Activated CD8-positive, alpha-beta T cell treated with anti-CD3 and anti-CD28 coated beads for 36 hours (primary cell): ENCODE results near the gene THOC2. TPM values are rescaled to one million over a fixed set of nuclear protein-coding genes. Genes with fewer than 3 reads are reported as not detected.
"Not testable (repeated sequence)": the region's sequence is repeated elsewhere in the genome, so short reads cannot be mapped to it uniquely, and the experiment has no call there.

Experiments used
- ATAC-seq: fragments of 200-7000 bp; cut with Tn5 transposase; one replicate; pipeline ENCODE4 v1.10.0; 2021; ENCODE audit warnings: mild to moderate bottlenecking, moderate library complexity
- CTCF ChIA-PET: fragments of 350-600 bp; sonication (Branson Sonifier 250); formaldehyde crosslinking; loops from one replicate; lab custom pipeline; 2021; ENCODE audit warnings: antibody characterized with exemption; lab: Charles Lee
- POLR2A ChIA-PET: fragments of 350-600 bp; sonication (Branson Sonifier 250); formaldehyde crosslinking; loops from one replicate; lab custom pipeline; 2021; ENCODE audit warnings: antibody characterized with exemption; lab: Charles Lee
- DNase-seq: peaks from one replicate; pipeline ENCODE4 v3.0.0-alpha.2; 2020
- H3K27ac Mint-ChIP-seq: one replicate; pipeline ENCODE4 v1.8.0; 2021; ENCODE audit warnings: mild to moderate bottlenecking, mixed read lengths
- H3K27me3 Mint-ChIP-seq: one replicate; pipeline ENCODE4 v1.8.0; 2021; ENCODE audit warnings: mixed read lengths
- H3K36me3 Mint-ChIP-seq: one replicate; pipeline ENCODE4 v1.8.0; 2021; ENCODE audit warnings: low read depth, mixed read lengths
- H3K4me1 Mint-ChIP-seq: one replicate; pipeline ENCODE4 v1.8.0; 2021; ENCODE audit warnings: low read depth, mixed read lengths
- H3K4me3 Mint-ChIP-seq: one replicate; pipeline ENCODE4 v1.8.0; 2021; ENCODE audit warnings: mild to moderate bottlenecking, moderate library complexity, mixed read lengths
- H3K9me3 Mint-ChIP-seq: one replicate; pipeline ENCODE4 v1.8.0; 2021; ENCODE audit warnings: mixed read lengths
- intact Hi-C: fragments of 100-400 bp; cut with micrococcal nuclease; formaldehyde crosslinking; loops from one replicate; pipeline ENCODE4 v1.10.0; 2022
- total RNA-seq, 2 experiments: library from RNA; stranded (reverse); gene quantifications; one replicate each; pipeline ENCODE4 v1.2.3, GENCODE V29; 2021
- TF ChIP-seq, protein P1 (sequence below): fragments of 200-600 bp; IDR thresholded peaks from one replicate; pipeline ENCODE4 v1.8.0; 2022; ENCODE audit warnings: antibody characterized with exemption, mild to moderate bottlenecking

The THOC2 gene
- total RNA-seq = 10 to 100 TPM; 72.3 to 83.6 TPM

- Mint-ChIP-seq H3K4me3 (peak within 1 kb of the TSS; percentile 92), H3K27ac (peak within 1 kb of the TSS; percentile 95), H3K27me3 (no peaks in the 10 kb centered on the region), H3K4me1 (peaks cover 21% of the 10 kb centered on the region), H3K9me3 (no peaks in the 10 kb centered on the region), H3K36me3 (peaks cover 9% of the 10 kb centered on the region)
- TF ChIP-seq, protein P1, sequence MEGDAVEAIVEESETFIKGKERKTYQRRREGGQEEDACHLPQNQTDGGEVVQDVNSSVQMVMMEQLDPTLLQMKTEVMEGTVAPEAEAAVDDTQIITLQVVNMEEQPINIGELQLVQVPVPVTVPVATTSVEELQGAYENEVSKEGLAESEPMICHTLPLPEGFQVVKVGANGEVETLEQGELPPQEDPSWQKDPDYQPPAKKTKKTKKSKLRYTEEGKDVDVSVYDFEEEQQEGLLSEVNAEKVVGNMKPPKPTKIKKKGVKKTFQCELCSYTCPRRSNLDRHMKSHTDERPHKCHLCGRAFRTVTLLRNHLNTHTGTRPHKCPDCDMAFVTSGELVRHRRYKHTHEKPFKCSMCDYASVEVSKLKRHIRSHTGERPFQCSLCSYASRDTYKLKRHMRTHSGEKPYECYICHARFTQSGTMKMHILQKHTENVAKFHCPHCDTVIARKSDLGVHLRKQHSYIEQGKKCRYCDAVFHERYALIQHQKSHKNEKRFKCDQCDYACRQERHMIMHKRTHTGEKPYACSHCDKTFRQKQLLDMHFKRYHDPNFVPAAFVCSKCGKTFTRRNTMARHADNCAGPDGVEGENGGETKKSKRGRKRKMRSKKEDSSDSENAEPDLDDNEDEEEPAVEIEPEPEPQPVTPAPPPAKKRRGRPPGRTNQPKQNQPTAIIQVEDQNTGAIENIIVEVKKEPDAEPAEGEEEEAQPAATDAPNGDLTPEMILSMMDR = no peak
- CTCF ChIA-PET = interaction anchor here (1.5 kb wide), 1 partner anchor 45 kb away, joined by 3 read pairs; no protein-coding TSS in a partner anchor
- POLR2A ChIA-PET = interaction anchor here (0.5 kb wide), 1 partner anchor 1343 kb away, joined by 3 read pairs; no protein-coding TSS in a partner anchor
- DNase-seq (peak; percentile 83), ATAC-seq (peak; percentile 85)
- intact Hi-C loops = no loop called here
Observed at GRCh38 chrX:123732670-123733363, at the start of gene THOC2. Gene THOC2, minus strand, starts transcription at chrX:123733052. Its CDS starts 30 bp downstream, at chrX:123733022.

DNA sequence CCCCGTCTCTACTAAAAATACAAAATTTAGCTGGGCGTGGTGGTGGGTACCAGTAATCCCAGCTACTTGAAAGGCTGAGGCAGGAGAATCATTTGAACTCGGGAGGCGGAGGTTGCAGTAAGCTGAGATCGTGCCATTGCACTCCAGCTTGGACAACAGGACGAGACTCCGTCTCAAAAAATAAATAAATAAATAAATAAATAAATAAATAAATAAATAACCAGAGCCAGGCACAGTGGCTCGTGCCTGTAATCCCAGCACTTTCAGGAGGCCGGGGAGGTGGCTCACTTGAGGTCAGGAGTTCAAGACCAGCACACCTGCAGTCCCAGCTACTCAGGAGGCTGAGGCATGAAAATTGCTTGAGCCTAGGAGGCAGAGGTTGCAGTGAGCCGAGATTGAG lies 48.9 kb upstream of the THOC2 start:
- H3K9me3 Mint-ChIP-seq, H3K27ac Mint-ChIP-seq, H3K4me1 Mint-ChIP-seq, DNase-seq, CTCF ChIA-PET, H3K36me3 Mint-ChIP-seq, H3K27me3 Mint-ChIP-seq, H3K4me3 Mint-ChIP-seq, intact Hi-C loops, POLR2A ChIA-PET, ATAC-seq: not testable (repeated sequence)

GRCh38 chrX:123779908-123780396 lies 47.1 kb upstream of the THOC2 start:
- ChIA-PET CTCF (no interaction called here), POLR2A (no interaction called here)
- Mint-ChIP-seq H3K27ac (no peak overlapping the region), H3K4me1 (peaks cover 3% of the 10 kb centered on the region), H3K9me3 (no peaks in the 10 kb centered on the region), H3K27me3 (no peaks in the 10 kb centered on the region), H3K4me3 (no peak overlapping the region), H3K36me3 (no peaks in the 10 kb centered on the region)
- TF ChIP-seq, protein P1 = no peak
- DNase-seq (no peak), ATAC-seq (no peak)
- intact Hi-C loops = no loop called here

DNA sequence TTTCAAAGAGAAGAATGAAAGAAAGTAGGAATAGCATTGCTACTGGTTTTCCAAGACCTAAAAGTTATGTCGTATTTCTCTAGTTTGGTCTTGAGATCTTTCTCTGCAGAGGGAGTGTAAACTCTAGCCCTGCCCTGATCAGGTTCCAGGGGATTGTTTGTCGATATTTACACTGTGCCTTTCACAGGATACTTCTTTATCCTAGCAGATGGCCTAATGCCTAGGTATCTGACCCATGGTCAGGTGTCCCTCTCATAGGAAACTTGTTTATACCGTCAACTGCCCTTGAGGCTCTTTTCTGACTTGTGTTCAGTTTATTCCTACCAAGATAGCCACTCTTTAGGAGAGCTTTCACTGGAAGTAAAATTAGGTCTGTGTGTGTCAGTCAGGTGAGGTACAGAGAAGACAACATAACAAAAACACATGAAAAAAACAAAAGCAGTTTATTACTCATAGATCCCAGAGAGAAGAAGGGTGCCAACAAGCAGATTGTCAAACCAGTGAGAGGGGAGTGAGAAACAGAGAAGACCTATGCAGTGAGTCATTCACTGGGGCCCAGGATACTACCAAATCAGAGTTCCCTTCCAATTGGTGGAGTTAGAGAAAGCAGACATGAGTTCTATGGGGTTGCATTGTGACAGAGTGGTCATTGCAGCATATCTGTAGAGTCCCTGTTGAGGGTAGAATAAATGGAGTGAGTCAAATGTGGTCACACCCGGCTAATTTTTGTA lies 40.6 kb upstream of the THOC2 start:
- no peak overlapping the region for H3K4me3 Mint-ChIP-seq
- ATAC-seq (peak; percentile 17), DNase-seq (no peak)
- H3K9me3 Mint-ChIP-seq = no peaks in the 10 kb centered on the region
- ChIA-PET CTCF (no interaction called here), POLR2A (no interaction called here)
- no peaks in the 10 kb centered on the region for H3K36me3 Mint-ChIP-seq
- intact Hi-C loops = no loop called here
- TF ChIP-seq, protein P1 = no peak
- H3K27ac Mint-ChIP-seq = no peak overlapping the region
- no peaks in the 10 kb centered on the region for H3K4me1 Mint-ChIP-seq
- H3K27me3 Mint-ChIP-seq = peaks cover 1% of the 10 kb centered on the region

DNA sequence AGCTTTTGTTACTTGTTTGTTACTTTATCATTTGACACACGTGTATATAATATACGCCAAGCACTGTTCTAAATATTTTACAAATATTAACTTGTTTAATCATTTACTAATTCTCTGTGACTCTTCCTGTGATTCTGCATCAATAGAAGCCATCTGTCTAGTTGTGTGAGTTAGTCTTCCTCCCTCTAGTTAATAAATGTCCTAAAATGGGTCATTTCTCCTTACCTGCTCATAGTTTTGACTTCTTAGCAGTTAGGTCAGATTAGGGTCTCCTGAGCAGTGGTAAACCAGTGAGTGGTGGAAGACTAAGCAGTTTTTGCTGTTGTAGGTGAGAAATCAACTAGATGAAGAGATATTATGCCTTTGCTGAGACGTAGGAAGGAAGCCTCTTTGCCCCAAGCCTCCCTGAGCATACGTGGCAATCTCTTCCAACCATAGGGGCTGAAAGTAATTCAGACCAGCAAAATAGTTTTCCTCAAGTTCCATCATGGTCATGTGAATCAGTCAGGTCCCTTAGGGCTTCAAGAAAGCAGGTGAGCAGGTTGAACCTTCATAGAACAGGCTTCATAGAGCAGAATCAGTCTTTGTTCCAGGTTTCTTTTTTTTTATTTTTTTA lies 38.7 kb upstream of the THOC2 start:
- Mint-ChIP-seq H3K4me3 (no peak overlapping the region), H3K4me1 (no peaks in the 10 kb centered on the region), H3K36me3 (no peaks in the 10 kb centered on the region), H3K27me3 (peaks cover 1% of the 10 kb centered on the region), H3K27ac (no peak overlapping the region), H3K9me3 (no peaks in the 10 kb centered on the region)
- DNase-seq = no peak
- TF ChIP-seq, protein P1 = no peak
- CTCF ChIA-PET = no interaction called here
- ATAC-seq = no peak
- POLR2A ChIA-PET = no interaction called here
- intact Hi-C loops = no loop called here
